Measurements from ENCODE around the gene DPP7. TPM values are rescaled to one million over a fixed set of nuclear protein-coding genes. Genes with fewer than 3 reads are reported as not detected.

The DPP7 gene
- total RNA-seq, 2 donors from 2014 or later: 165 to 188 TPM

- TF ChIP-seq CTCF (IDR thresholded peaks at IDR 0.05): no peak
- peaks cover 0 to 32% of the 10 kb centered on the region in 2 donors for H3K4me1 ChIP-seq
- H3K27ac ChIP-seq: peak overlapping the region in 1 of 2 donors; percentile 78
- no peaks in the 10 kb centered on the region for H3K9me3 ChIP-seq
- no peak for DNase-seq (ENCODE audit: low spot score)
- H3K4me3 ChIP-seq: peak overlapping the region in 1 of 2 donors; percentile 74
- H3K27me3 ChIP-seq: no peaks in the 10 kb centered on the region
- H3K36me3 ChIP-seq: peaks cover 41% of the 10 kb centered on the region
These were observed 35.7 kb downstream of the DPP7 start for GRCh38 chr9:137078701-137079400.

- peak overlapping the region; percentile 78 to 80 for H3K27ac ChIP-seq
- no peaks in the 10 kb centered on the region for H3K9me3 ChIP-seq
- H3K27me3 ChIP-seq: no peaks in the 10 kb centered on the region
- TF ChIP-seq CTCF (IDR thresholded peaks at IDR 0.05): no peak
- peak overlapping the region; percentile 70 to 74 for H3K4me3 ChIP-seq
- DNase-seq (ENCODE audit: low spot score): no peak
- H3K36me3 ChIP-seq: peaks cover 38% of the 10 kb centered on the region
- H3K4me1 ChIP-seq: peaks cover 0 to 24% of the 10 kb centered on the region in 2 donors
These were observed 36.5 kb downstream of the DPP7 start for GRCh38 chr9:137077758-137078693.

- peak; percentile 81 for DNase-seq (ENCODE audit: low spot score)
- Histone ChIP-seq H3K36me3 (peaks cover 30% of the 10 kb centered on the region), H3K9me3 (no peaks in the 10 kb centered on the region), H3K4me3 (peak within 1 kb of the TSS; percentile 70 to 74), H3K27ac (peak within 1 kb of the TSS; percentile 80), H3K4me1 (peaks cover 0 to 24% of the 10 kb centered on the region in 2 donors), H3K27me3 (no peaks in the 10 kb centered on the region)
- no peak for TF ChIP-seq CTCF (IDR thresholded peaks at IDR 0.05)
These were observed 37.4 kb downstream of the DPP7 start, which contains the start of gene UAP1L1 for GRCh38 chr9:137077010-137077747. Gene UAP1L1 (plus strand): TSS chr9:137077517. CDS start chr9:137077533, 16 bp downstream.

GRCh38 chr9:137076636-137077009, 37.9 kb downstream of the DPP7 start:
- H3K36me3 ChIP-seq: peaks cover 24% of the 10 kb centered on the region
- H3K27ac ChIP-seq: peak overlapping the region; percentile 80
- no peak for DNase-seq (ENCODE audit: low spot score)
- H3K4me3 ChIP-seq: peak overlapping the region; percentile 70 to 74
- no peak for TF ChIP-seq CTCF (IDR thresholded peaks at IDR 0.05)
- H3K27me3 ChIP-seq: no peaks in the 10 kb centered on the region
- no peaks in the 10 kb centered on the region for H3K9me3 ChIP-seq
- peaks cover 0 to 24% of the 10 kb centered on the region in 2 donors for H3K4me1 ChIP-seq

GRCh38 chr9:137075275-137075775, 39.2 kb downstream of the DPP7 start:
- Histone ChIP-seq H3K9me3 (no peaks in the 10 kb centered on the region), H3K36me3 (peaks cover 13% of the 10 kb centered on the region), H3K4me1 (peaks cover 0 to 35% of the 10 kb centered on the region in 2 donors), H3K27ac (no peak overlapping the region), H3K27me3 (no peaks in the 10 kb centered on the region), H3K4me3 (no peak overlapping the region)
- no peak for TF ChIP-seq CTCF (IDR thresholded peaks at IDR 0.05)
- DNase-seq (ENCODE audit: low spot score): no peak
